Choroid plexus epithelial cell (primary cell): ENCODE results near the gene SRRM2.

Experiments used
- DNase-seq: peaks from one replicate; pipeline ENCODE4 v3.0.0-alpha.2; 2010; ENCODE audit warnings: low read depth
- H3K4me3 ChIP-seq: 2 replicates; pipeline ENCODE4 v1.5.1; 2011; ENCODE audit warnings: low read depth, mild to moderate bottlenecking, control low read depth, low read length, moderate library complexity
- CTCF ChIP-seq: conservative IDR thresholded peaks from 2 replicates; pipeline ENCODE4 v1.5.1; 2011; ENCODE audit warnings: low read depth, mild to moderate bottlenecking, control low read depth, inconsistent platforms, low read length, moderate library complexity

The SRRM2 gene

DNA sequence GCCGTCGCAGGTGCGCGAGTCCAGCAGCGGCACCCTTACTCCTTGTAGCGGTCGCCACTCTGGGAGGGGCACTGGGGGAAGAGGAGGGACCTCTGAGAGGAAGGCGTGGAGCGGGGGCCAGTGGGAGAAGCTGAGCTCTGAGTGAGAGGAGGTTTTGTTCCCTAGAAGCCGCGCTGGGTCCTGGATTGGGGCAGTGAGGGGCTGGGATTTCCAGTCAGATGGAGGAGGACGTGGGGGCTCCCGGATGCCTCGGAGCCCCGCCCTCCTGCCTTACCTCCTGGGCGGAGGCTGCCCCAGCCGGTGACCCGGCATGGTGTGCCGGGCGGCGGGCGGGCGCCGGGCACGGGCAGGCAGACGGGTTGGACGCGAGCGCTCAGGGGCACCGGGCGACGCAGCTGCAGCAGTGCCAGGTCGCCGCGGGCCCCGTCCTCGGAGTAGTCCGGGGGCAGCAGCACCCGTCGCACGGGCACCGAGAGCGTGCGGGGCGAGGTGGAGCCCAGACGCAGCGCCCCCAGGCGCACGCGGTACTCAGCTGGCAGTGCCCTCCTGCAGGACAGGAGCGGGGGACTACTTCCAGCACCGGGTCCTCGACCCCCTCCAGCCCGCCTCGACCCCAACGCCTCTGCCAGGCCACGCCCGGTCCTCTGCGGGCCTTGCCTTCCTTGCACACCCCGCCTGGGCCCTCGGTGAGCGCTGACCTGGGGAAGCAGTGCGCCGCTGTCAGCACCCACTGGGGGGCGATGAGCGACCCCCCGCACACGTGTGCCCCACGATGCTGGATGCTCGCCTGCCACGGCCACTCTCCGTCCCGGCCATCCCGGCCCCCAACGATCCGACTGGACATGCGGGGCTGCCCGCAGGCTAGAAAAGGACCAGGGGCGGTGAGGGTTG, 32.9 kb downstream of the SRRM2 start:
- no peak overlapping the region for H3K4me3 ChIP-seq
- TF ChIP-seq CTCF: no peak
- no peak for DNase-seq

DNA sequence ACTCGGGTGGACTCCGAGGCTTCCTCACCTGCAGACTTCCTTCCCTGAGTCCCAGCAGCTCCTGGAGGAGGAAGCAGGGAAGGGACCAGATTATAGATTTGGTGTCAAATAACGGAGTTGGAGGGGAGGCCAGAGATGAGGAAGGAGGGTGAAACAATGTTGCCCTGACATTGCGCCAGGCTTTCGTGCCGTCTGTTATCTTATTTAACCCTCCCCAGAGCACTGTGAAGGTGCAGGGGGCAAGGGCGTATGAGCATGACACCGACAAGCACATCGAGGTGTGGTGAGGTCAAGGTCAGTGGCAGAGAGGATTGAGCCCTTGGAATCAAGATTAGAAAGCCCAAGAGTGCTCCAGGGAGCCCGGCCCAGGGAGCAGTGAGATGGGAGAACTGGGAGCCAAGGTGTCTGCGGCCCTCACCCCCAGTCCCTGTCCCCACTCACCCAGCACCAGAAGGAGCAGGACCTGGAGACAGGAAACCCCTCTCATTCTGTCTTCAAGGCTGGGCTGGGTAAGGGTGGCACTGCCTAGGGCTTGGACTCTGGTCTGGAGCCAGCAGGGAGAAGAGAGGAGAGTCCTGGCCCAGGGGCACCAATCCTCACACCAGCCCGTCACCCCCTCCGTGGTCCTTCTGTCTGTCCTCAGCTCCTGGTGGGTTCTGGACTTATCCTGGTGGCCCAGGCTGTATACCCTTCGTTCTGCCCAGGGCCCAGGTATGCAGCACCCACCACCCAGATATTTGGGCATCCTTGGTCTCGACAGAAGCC, 33.8 kb downstream of the SRRM2 start:
- TF ChIP-seq CTCF: no peak
- DNase-seq: no peak
- no peak overlapping the region for H3K4me3 ChIP-seq

DNA sequence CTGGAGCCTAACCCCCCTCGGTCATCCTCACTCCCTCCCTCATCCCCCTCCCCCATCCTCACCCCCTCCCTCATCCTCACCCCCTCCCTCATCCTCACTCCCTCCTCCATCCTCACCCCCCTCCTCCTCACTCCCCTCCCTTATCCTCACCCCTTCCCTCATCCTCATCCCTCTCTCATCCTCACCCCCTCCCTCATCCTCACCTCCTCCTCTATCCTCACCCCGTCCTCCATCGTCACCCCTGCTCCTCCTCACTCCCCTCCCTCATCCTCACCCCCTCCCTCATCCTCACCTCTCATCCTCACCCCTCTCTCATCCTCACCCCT, 34.4 kb downstream of the SRRM2 start:
- no peak overlapping the region for H3K4me3 ChIP-seq
- no peak for DNase-seq
- no peak for TF ChIP-seq CTCF

DNA sequence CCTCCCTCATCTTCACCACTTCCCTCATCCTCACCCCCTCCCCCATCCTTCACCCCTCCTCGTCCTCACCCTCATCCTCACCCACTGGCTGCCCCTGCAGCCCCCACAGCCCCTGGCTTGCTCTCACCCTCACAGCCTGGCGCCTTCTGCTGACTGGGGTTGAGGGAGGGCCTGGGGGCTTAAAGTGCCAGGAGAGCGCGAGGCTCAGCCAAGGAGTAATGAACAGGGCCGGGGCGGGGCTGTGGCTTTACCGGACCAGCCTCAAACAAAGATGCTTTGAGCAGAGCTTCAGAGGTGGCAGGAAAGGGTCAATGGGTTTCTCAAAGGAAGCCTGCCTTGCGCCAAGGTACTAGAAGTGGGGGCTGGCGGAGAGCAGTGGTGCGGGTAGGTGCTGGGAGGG, 35.0 kb downstream of the SRRM2 start, which contains the start of gene PRSS33:
TSS of gene PRSS33 (minus strand) at position 155 of the 400 bp plus-strand sequence. CDS start 1,013 bp downstream, outside the sequence.
- DNase-seq: no peak
- no peak for TF ChIP-seq CTCF
- no peak within 1 kb of the TSS for H3K4me3 ChIP-seq

- H3K4me3 ChIP-seq: no peak overlapping the region
- no peak for DNase-seq
- TF ChIP-seq CTCF: no peak
These were observed 35.5 kb downstream of the SRRM2 start for GRCh38 chr16:2787961-2788360.

- no peak for TF ChIP-seq CTCF
- H3K4me3 ChIP-seq: no peak overlapping the region
- no peak for DNase-seq
These were observed 38.2 kb downstream of the SRRM2 start for GRCh38 chr16:2790631-2791030.

DNA sequence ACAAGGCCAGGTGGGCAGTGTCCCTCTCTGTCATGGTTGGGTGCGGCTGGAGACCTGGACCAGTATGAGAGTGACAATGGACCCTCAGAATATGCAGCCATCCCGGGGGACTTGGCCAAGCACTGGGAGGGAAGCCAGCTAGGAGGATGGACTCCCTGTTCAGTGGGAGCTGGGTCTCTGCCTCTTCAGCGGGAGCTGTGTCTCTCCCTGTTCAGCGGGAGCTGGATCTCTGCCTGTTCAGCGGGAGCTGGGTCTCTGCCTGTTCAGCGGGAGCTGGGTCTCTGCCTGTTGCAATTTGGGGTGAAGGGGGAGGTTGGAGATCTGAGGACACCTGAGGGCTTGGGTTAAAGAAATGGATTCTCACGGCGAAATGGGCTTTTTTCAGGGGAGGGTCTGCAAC, 38.7 kb downstream of the SRRM2 start:
- H3K4me3 ChIP-seq: no peak overlapping the region
- DNase-seq: no peak
- no peak for TF ChIP-seq CTCF
